ENCODE results near the gene SDK2.
A peak's percentile ranks its signal among the peaks of the same experiment; 100 is the strongest.
"Not testable (repeated sequence)": the region's sequence is repeated elsewhere in the genome, so short reads cannot be mapped to it uniquely, and the experiment has no call there.

Gene SDK2

DNA sequence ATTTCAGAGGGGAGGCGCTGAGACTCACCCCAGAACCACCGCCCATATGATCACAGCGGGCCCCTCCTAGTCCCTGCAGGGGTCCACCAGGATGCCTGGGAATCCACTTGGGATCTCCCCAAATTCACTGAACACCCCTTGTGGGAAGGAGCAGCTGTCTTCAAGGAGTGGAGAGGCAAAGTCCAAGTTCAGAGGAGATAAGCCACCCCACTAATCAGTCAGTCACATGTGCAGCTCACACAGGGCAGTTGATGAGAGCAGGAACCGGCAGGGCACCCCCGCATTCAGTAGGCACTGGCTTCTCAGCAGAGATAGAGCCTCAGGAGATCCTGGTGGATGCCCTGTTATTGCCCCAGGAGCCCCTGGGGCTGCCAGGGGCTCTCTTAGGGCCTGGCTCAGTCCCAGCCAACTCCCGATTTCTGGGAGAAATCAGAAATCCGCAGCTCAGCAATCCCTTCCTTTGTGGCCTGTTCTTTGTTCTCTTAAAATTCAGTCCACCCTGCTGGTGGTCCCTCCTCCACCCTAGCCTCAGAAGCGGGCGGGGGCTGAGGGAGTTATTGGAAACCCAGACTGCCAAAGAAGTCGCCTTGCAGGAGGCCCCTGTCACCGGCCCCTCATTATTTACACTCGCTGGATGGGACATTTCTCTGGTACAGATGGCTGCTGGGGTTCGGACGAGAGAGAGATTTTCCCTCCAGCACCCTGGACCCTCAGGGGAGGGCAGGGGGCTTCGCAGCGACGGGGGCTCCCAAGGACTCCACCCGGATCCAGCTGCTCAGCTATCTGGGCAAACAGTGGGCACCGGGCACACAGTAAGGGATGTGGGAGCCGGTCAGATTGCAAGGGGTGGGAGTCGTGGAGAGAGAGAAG is 334.3 kb downstream of the SDK2 start:
- DNase-seq, result no peak

GRCh38 chr17:73308959-73309358 is 335.3 kb downstream of the SDK2 start:
- DNase-seq, result not testable (repeated sequence)

DNA sequence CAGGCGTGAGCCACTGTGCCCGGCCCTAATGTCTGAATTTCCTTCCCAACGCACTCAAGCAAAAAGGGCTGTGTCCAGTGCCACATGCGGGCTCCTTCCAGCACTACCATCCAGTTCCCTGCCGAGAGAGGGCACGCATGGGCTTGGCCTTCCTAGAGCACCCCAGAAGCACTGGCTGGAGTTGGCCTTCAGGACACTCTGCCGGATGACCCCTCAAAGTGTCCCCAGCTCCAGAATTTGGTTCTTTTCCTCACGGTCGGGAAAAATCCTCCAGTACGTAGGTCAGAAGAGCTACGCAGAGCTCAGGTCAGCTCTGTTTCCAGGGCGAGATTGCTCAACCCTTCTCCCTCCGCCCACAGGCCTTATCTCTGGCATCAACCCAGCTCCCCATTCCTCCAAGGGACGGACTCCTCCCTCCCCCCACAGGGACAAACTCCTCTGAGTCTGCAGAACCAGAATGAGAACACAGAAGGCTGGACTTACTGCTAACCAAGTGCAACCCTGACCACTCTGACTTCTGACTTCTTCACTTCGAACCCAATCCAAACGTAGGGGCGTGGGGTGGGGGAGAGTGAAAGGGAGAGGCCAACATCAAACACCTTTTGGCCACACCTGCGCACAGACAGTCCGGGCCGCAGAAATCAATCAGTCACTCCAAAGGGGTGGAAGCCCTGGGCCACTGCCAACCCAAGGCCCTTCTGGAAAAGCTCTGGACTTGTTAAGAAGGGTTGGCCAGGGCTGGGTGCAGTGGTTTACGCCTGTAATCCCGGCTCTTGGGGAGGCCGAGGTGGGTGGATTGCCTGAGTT is 336.0 kb downstream of the SDK2 start:
- DNase-seq, result no peak

- DNase-seq, result no peak
These were observed 337.1 kb downstream of the SDK2 start for GRCh38 chr17:73307130-73307529.

GRCh38 chr17:73305845-73306836 is 338.1 kb downstream of the SDK2 start:
- DNase-seq, result no peak

- no peak for DNase-seq
These were observed 339.1 kb downstream of the SDK2 start for GRCh38 chr17:73304971-73305812.

- DNase-seq, result no peak
These were observed 339.8 kb downstream of the SDK2 start for GRCh38 chr17:73304438-73304837.

DNA sequence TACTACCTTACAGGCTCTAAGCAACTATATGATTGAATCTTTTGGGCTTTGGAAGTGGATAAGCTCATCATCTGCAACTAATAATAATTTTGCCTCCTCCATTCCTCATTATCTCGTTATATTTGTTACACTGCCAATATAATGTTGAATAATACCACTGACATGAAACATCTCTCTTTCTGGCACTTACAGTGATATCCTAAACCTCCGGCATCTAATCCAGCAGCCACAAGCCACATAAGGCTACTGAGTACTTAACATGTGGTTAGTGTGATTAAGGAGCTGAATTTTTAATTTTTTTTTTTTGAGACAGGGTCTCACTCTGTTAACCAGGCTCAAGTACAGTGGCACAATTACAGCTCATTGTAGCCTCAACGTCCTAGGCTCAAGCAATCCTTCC is 342.1 kb downstream of the SDK2 start:
- DNase-seq, result no peak

GRCh38 chr17:73301369-73301768 is 342.9 kb downstream of the SDK2 start:
- no peak for DNase-seq

- DNase-seq, result no peak
These were observed 343.9 kb downstream of the SDK2 start for GRCh38 chr17:73300392-73300791.

GRCh38 chr17:73297934-73298861 is 346.0 kb downstream of the SDK2 start:
- no peak for DNase-seq

- DNase-seq, result no peak
These were observed 350.7 kb downstream of the SDK2 start for GRCh38 chr17:73293480-73293911.

DNA sequence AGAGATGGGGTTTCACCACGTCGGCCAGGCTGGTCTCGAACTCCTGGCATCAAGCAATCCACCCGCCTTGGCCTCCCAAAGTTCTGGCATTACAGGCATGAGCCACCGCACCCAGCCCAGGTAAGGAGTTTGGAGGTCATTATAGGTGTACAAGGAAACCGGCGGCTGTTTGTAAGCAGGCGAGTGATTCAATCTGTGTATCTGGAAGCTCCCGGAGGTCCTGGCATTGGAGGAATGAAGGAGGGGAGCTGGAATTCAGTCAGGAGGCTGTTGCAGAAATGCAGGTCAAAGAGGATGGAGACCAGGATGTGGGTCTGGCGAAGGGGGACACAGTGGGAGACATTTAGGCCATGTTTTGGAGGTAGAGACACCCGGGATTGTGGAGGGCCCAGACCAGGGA is 351.2 kb downstream of the SDK2 start:
- no peak for DNase-seq

- no peak for DNase-seq
These were observed 352.2 kb downstream of the SDK2 start for GRCh38 chr17:73292031-73292531.

DNA sequence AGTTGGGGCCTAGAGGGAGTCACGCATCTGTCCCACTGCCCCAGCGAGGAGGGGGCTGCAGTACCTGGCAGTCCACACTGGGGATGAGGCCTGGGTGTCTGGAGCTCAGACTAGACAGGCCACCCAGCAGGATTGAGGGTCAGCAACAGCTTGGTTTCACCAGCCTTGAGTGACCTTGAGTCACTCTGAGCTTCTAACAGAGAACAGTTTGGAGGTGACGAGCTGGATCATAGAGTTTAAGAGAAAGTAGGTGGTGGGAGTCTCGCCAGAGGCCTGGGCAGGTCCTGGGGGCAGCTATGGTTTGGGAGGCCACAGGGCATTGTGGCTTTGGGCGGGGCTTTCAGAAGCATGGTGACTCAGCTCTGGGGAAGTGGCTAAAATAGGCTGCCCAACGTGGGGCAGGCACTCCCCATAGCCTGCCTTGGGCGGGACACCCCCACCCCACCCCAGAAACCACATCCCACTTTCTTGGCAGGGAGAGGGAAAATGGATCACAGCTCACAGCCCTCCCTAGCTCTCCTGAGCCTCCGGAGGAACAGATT is 352.9 kb downstream of the SDK2 start:
- peak; percentile 15 for DNase-seq

GRCh38 chr17:73290399-73291259 is 353.6 kb downstream of the SDK2 start:
- DNase-seq, result no peak

DNA sequence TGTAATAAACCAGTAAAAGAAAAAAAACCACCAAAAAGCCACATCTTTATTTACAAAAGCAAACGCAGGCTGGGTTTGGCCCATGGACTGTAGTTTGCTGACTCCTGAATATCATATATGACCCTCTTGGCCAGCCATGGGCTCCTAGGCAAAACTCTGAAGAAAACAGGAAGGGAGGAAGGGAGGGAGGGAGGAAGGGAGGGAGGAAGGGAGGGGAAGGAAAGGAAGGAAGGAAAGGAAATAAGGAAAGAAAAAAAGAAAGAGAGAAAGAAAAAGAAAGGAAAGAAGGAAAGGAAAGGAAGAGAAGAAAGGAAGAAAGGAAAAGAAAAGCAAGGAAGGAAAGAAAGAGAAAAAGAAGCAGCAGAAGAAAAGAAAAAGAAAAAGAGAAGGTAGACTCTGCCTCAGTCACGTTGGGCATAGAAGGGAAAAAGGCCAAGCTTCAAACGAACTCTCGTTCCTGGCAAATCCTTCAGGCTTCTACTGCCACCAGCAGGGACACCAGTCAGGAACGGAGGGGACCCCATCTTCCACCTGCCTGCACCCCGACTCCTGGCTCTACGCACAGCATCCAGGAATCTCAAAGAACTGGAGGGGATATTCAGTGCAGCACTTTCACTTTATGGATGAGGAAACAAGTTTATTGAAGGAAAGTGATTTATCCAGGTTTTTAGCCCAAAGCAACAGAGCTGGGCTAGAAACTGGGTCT is 354.5 kb downstream of the SDK2 start:
- no peak for DNase-seq

- DNase-seq, result no peak
These were observed 355.5 kb downstream of the SDK2 start for GRCh38 chr17:73288534-73289302.
